Measurements from ENCODE around the gene PRSS33. TPM values are rescaled to one million over a fixed set of nuclear protein-coding genes. Genes with fewer than 3 reads are reported as not detected.

The PRSS33 gene
- total and polyA plus RNA-seq, 8 donors, result 0.13 to 0.75 (median 0.25) TPM; not detected in 2

GRCh38 chr16:2776500-2777139 lies 10.7 kb downstream of the PRSS33 start:
- no peak for TF ChIP-seq CTCF (IDR thresholded peaks at IDR 0.05)

GRCh38 chr16:2775765-2776499 lies 11.4 kb downstream of the PRSS33 start:
- H3K9me3 ChIP-seq, result no peaks in the 10 kb centered on the region
- H3K27ac ChIP-seq, result peak overlapping the region in 1 of 2 donors; percentile 2
- TF ChIP-seq CTCF (IDR thresholded peaks at IDR 0.05), result no peak
- H3K4me1 ChIP-seq, result peaks cover 22 to 37% of the 10 kb centered on the region in 2 donors
- no peak for ATAC-seq
- intact Hi-C loops (cut with DNase I), result no loop called here
- H3K27me3 ChIP-seq, result no peaks in the 10 kb centered on the region
- peaks cover 0 to 46% of the 10 kb centered on the region in 2 donors for H3K36me3 ChIP-seq
- DNase-seq, result no peak
- H3K4me3 ChIP-seq, result peak overlapping the region; percentile 84 to 95

More at GRCh38 chr16:2776500-2777139, 10.7 kb downstream of the PRSS33 start:
- peak; percentile 1 for ATAC-seq
- Histone ChIP-seq H3K27me3 (no peaks in the 10 kb centered on the region), H3K4me3 (peak overlapping the region; percentile 84 to 95), H3K4me1 (peaks cover 22 to 37% of the 10 kb centered on the region in 2 donors), H3K9me3 (no peaks in the 10 kb centered on the region), H3K36me3 (peaks cover 0 to 39% of the 10 kb centered on the region in 2 donors), H3K27ac (peak overlapping the region in 1 of 2 donors; percentile 78)
- peak in 1 of 4 donors; percentile 88 for DNase-seq
- intact Hi-C loops (cut with DNase I), result no loop called here

GRCh38 chr16:2775131-2775716 lies 12.1 kb downstream of the PRSS33 start:
- Histone ChIP-seq H3K27me3 (no peaks in the 10 kb centered on the region), H3K4me3 (peak overlapping the region in 1 of 2 donors; percentile 95), H3K4me1 (peaks cover 22 to 37% of the 10 kb centered on the region in 2 donors), H3K36me3 (peaks cover 0 to 53% of the 10 kb centered on the region in 2 donors), H3K9me3 (no peaks in the 10 kb centered on the region), H3K27ac (peak overlapping the region in 1 of 2 donors; percentile 2)
- intact Hi-C loops (cut with DNase I), result no loop called here
- no peak for ATAC-seq
- DNase-seq, result no peak
- TF ChIP-seq CTCF (IDR thresholded peaks at IDR 0.05), result no peak

- intact Hi-C loops (cut with DNase I), result no loop called here
- no peak for DNase-seq
- peaks cover 5 to 62% of the 10 kb centered on the region in 2 donors for H3K36me3 ChIP-seq
Observed at GRCh38 chr16:2774161-2774891, 13.0 kb downstream of the PRSS33 start.

More at GRCh38 chr16:2774161-2774891, 13.0 kb downstream of the PRSS33 start:
- no peak for TF ChIP-seq CTCF (IDR thresholded peaks at IDR 0.05)
- H3K4me1 ChIP-seq, result peaks cover 22 to 43% of the 10 kb centered on the region in 2 donors
- H3K27me3 ChIP-seq, result no peaks in the 10 kb centered on the region
- no peaks in the 10 kb centered on the region for H3K9me3 ChIP-seq
- H3K27ac ChIP-seq, result no peak overlapping the region
- no peak for ATAC-seq
- H3K4me3 ChIP-seq, result no peak overlapping the region

All from left lung (tissue), 10 donors.